ENCODE data around the gene CLEC20A. TPM values are rescaled to one million over a fixed set of nuclear protein-coding genes. Genes with fewer than 3 reads are reported as not detected.

The CLEC20A gene
- total and polyA plus RNA-seq, 9 of the 15 experiments (the other 6 are each of a cell fraction or from before 2014, with no cell fraction given), result not detected

DNA sequence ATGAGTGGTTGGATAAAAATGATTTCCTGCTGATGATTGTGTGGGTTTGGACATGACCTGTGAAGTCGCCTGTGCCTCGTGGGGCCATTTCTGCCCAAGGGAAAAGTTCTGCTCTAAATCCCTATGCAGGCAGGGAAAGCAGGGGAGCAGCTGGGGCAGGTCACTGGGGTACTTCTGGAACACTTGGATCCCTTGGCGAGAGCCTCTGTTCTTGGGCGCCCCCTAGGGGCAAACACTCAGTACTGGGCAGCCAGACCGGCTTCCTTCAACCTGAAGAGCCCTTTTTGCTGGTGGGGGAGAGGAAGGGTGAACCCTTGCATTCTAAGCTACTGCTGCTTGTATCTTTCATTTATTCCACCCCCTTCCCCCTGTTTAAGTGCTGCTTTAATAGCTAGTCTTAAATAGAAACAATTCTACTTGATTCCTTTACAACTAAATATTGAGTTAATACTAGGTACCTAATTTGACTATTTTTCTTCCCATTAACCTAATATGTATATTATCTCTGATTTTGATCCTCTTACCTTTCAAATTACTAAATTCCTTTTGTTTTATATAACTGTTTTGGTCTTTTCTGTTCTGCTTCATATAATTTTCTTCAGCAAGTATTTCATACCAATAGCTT is 5.1 kb upstream of the CLEC20A start (continued):
- peak; percentile 6; the same call in 1 of the 2 replicates for TF ChIP-seq REST (IDR thresholded peaks at IDR 0.05; ENCODE audit: borderline replicate concordance)
- no peak for TF ChIP-seq REST (CRISPR knock-in tag; IDR thresholded peaks at IDR 0.05; ENCODE audit: low read depth)

All from K562 (cell line).